ENCODE results near the gene SPSB2. TPM values are rescaled to one million over a fixed set of nuclear protein-coding genes. Genes with fewer than 3 reads are reported as not detected.

Gene SPSB2
- total and polyA plus RNA-seq, 2 experiments from 2014 or later, result 4.4 to 4.8 TPM

GRCh38 chr12:6869049-6870021 lies 3.8 kb downstream of the SPSB2 start:
- H3K9me3 ChIP-seq (ENCODE audit: low read depth), result no peaks in the 10 kb centered on the region
- 42 to 47% methylated on average over 12 of the region's 12 CpGs for WGBS, 2 experiments (ENCODE audit: low coverage in 1 of 2, low lambda C conversion rate in 2 of 2, missing lambda C conversion rate in 2 of 2)
- peaks cover 39% of the 10 kb centered on the region for H3K4me1 ChIP-seq (ENCODE audit: insufficient read depth)
- in situ Hi-C loops (cut with MboI), result no loop called here
- no peaks in the 10 kb centered on the region for H3K27me3 ChIP-seq (replicated peaks; ENCODE audit: insufficient read depth)
- H4K20me1 ChIP-seq (ENCODE audit: insufficient read depth), result no peaks in the 10 kb centered on the region; the same call in 1 of the 2 replicates
- peak overlapping the region; percentile 99 for H3K4me3 ChIP-seq
- H3K79me2 ChIP-seq (ENCODE audit: insufficient read depth), result peaks cover 40% of the 10 kb centered on the region
- peak overlapping the region; percentile 92 for H3K9ac ChIP-seq
- H3K9me2 ChIP-seq (ENCODE audit: insufficient read depth), result no peaks in the 10 kb centered on the region
- TF ChIP-seq EZH2 (IDR thresholded peaks at IDR 0.05; ENCODE audit: insufficient read depth, poor library complexity, severe bottlenecking) (no peak), EZH2phosphoT487 (IDR thresholded peaks at IDR 0.05; ENCODE audit: insufficient read depth, low read depth) (no peak)
- DNase-seq, result peak; percentile 75
- H3K4me2 ChIP-seq (ENCODE audit: unreplicated experiment), result peak overlapping the region; percentile 100
- H3F3A ChIP-seq (ENCODE audit: insufficient read depth), result peaks cover 38% of the 10 kb centered on the region
- H2AFZ ChIP-seq, result no peak overlapping the region
- peak overlapping the region; percentile 68 for H3K27ac ChIP-seq
- peaks cover 16% of the 10 kb centered on the region for H3K36me3 ChIP-seq (ENCODE audit: low read depth)

- 5 to 7% methylated on average over 21 to 22 of the region's 22 CpGs for WGBS, 2 experiments (ENCODE audit: low coverage in 1 of 2, low lambda C conversion rate in 2 of 2, missing lambda C conversion rate in 2 of 2)
- Histone ChIP-seq H3K27me3 (replicated peaks; ENCODE audit: insufficient read depth) (no peaks in the 10 kb centered on the region), H3K9me2 (ENCODE audit: insufficient read depth) (no peaks in the 10 kb centered on the region), H3K4me2 (ENCODE audit: unreplicated experiment) (peak overlapping the region; percentile 100), H3K4me1 (ENCODE audit: insufficient read depth) (peaks cover 39% of the 10 kb centered on the region), H3F3A (ENCODE audit: insufficient read depth) (peaks cover 38% of the 10 kb centered on the region), H2AFZ (no peak overlapping the region), H3K27ac (peak overlapping the region; percentile 68), H3K9ac (peak overlapping the region; percentile 92), H3K79me2 (ENCODE audit: insufficient read depth) (peaks cover 38% of the 10 kb centered on the region), H4K20me1 (ENCODE audit: insufficient read depth) (no peaks in the 10 kb centered on the region; the same call in 1 of the 2 replicates), H3K36me3 (ENCODE audit: low read depth) (peaks cover 17% of the 10 kb centered on the region), H3K9me3 (ENCODE audit: low read depth) (no peaks in the 10 kb centered on the region), H3K4me3 (peak overlapping the region; percentile 99)
- TF ChIP-seq EZH2phosphoT487 (IDR thresholded peaks at IDR 0.05; ENCODE audit: insufficient read depth, low read depth), result no peak
- DNase-seq, result peak; percentile 75
- in situ Hi-C loops (cut with MboI), result no loop called here
Observed at GRCh38 chr12:6868211-6869048, 4.7 kb downstream of the SPSB2 start.

DNA sequence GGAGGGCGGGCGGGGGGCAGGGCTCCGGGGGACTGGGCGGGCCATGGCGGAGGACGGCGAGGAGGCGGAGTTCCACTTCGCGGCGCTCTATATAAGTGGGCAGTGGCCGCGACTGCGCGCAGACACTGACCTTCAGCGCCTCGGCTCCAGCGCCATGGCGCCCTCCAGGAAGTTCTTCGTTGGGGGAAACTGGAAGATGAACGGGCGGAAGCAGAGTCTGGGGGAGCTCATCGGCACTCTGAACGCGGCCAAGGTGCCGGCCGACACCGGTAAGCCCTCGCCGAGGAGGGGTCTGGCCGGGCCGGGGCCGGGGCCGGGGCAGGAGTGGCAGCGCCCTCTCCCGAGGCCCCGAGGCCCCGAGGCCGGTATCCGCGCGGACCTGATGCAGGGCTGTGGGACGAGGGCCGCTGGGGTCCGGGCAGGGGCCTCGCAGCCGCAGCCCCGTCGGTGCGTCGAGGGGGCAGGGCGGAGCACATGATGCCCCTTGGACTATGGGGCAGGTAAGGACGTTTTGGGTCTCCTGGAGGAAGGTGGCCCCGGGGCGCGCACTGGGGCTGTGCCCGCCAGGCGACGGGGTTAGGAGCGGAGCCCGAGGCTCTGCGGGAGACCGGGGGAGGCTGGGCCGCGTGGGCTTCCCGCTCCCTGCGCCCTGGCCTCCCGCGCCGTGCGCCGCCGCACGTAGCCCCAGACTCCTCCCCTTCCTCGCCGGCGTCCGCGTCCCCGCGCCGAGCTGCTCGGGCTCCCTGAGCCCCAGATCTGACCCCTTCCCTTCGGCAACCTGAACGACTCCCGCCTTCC lies 5.5 kb downstream of the SPSB2 start, which contains the start of gene TPI1:
Gene TPI1 (plus strand): TSS at position 119 of the 798 bp plus-strand sequence. CDS start 36 bp downstream, at position 155.
- Histone ChIP-seq H3K79me2 (ENCODE audit: insufficient read depth) (peaks cover 38% of the 10 kb centered on the region), H3F3A (ENCODE audit: insufficient read depth) (peaks cover 40% of the 10 kb centered on the region), H3K27me3 (replicated peaks; ENCODE audit: insufficient read depth) (no peaks in the 10 kb centered on the region), H2AFZ (peak within 1 kb of the TSS; percentile 78), H3K9me3 (ENCODE audit: low read depth) (no peaks in the 10 kb centered on the region), H3K4me3 (peak within 1 kb of the TSS; percentile 99), H3K27ac (peak within 1 kb of the TSS; percentile 68), H4K20me1 (ENCODE audit: insufficient read depth) (no peaks in the 10 kb centered on the region; the same call in 1 of the 2 replicates), H3K9ac (peak within 1 kb of the TSS; percentile 92), H3K4me2 (ENCODE audit: unreplicated experiment) (peak within 1 kb of the TSS; percentile 100), H3K9me2 (ENCODE audit: insufficient read depth) (no peaks in the 10 kb centered on the region), H3K4me1 (ENCODE audit: insufficient read depth) (peaks cover 39% of the 10 kb centered on the region), H3K36me3 (ENCODE audit: low read depth) (peaks cover 24% of the 10 kb centered on the region)
- WGBS, 2 experiments (ENCODE audit: low coverage in 1 of 2, low lambda C conversion rate in 2 of 2, missing lambda C conversion rate in 2 of 2), result 1% methylated on average over 63 to 80 of the region's 86 CpGs
- TF ChIP-seq EZH2 (IDR thresholded peaks at IDR 0.05; ENCODE audit: insufficient read depth, poor library complexity, severe bottlenecking) (no peak), EZH2phosphoT487 (IDR thresholded peaks at IDR 0.05; ENCODE audit: insufficient read depth, low read depth) (no peak)
- peak; percentile 93 for DNase-seq
- in situ Hi-C loops (cut with MboI), result no loop called here

Data from GM23248 (cell line).